Stimulated activated naive B cell treated with anti-CD40 and anti-IgM and Interleukin-4, amounts not matched to agents 10 μg/mL and 1 μg/mL and 100 μg/mL, for 72 hours (primary cell): ENCODE results near the gene BIRC6.

Experiments used
- ATAC-seq, 2 donors: fragments of 150-1000 bp; cut with Tn5 transposase; replicated peaks; 2 replicates each; pipeline ENCODE4 v1.10.0; 2021; ENCODE audit warnings: moderate library complexity in 1 of 2
- DNase-seq: peaks from one replicate; pipeline ENCODE4 v3.0.0; 2021
- H3K27ac Mint-ChIP-seq: one replicate; pipeline ENCODE4 v1.8.0; 2022; ENCODE audit warnings: mild to moderate bottlenecking, mixed read lengths
- H3K27me3 Mint-ChIP-seq, 2 donors: one replicate each; pipeline ENCODE4 v1.8.0; 2022; ENCODE audit warnings: mixed read lengths in 2 of 2
- H3K36me3 Mint-ChIP-seq, 2 donors: one replicate each; pipeline ENCODE4 v1.8.0; 2022; ENCODE audit warnings: mixed read lengths in 2 of 2, mild to moderate bottlenecking in 1 of 2
- H3K4me1 Mint-ChIP-seq, 2 donors: one replicate each; pipeline ENCODE4 v1.8.0; 2022; ENCODE audit warnings: mixed read lengths in 2 of 2, mild to moderate bottlenecking in 1 of 2
- H3K4me3 Mint-ChIP-seq, 2 donors: one replicate each; pipeline ENCODE4 v1.8.0; 2022; ENCODE audit warnings: mild to moderate bottlenecking in 2 of 2, mixed read lengths in 2 of 2, moderate library complexity in 1 of 2
- H3K9me3 Mint-ChIP-seq, 2 donors: one replicate each; pipeline ENCODE4 v1.8.0; 2022; ENCODE audit warnings: mixed read lengths in 2 of 2, mild to moderate bottlenecking in 1 of 2

The BIRC6 gene

DNA sequence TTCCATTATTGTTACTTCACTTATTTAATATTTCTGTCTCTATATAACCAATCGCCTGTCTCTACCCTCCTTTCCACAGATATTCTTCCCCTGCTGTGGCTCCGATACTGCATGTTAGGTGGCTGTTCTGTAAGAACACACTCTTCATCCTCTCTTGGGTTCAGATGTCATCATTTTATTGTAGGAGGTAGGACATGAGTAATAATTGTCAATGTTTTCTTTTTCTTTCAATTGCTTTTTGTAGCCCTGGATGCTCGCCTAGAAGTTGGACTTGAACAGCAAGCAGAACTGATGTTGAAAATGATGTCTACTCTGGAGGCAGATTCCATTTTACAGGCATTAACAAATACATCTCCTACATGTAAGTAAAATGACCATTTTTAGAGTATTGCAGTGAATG is 128.6 kb downstream of the BIRC6 start:
- no peak for ATAC-seq
- peaks cover 28 to 40% of the 10 kb centered on the region in 2 donors for H3K36me3 Mint-ChIP-seq
- peaks cover 0 to 1% of the 10 kb centered on the region in 2 donors for H3K4me1 Mint-ChIP-seq
- no peak overlapping the region for H3K4me3 Mint-ChIP-seq
- H3K27me3 Mint-ChIP-seq, result no peaks in the 10 kb centered on the region
- no peak for DNase-seq
- no peaks in the 10 kb centered on the region for H3K9me3 Mint-ChIP-seq
- H3K27ac Mint-ChIP-seq, result no peak overlapping the region

GRCh38 chr2:32489061-32489460 is 132.2 kb downstream of the BIRC6 start:
- Mint-ChIP-seq H3K4me3 (no peak overlapping the region), H3K27ac (no peak overlapping the region), H3K9me3 (no peaks in the 10 kb centered on the region), H3K36me3 (peaks cover 21 to 30% of the 10 kb centered on the region in 2 donors), H3K4me1 (peaks cover 0 to 1% of the 10 kb centered on the region in 2 donors), H3K27me3 (no peaks in the 10 kb centered on the region)
- DNase-seq (no peak), ATAC-seq (no peak)

DNA sequence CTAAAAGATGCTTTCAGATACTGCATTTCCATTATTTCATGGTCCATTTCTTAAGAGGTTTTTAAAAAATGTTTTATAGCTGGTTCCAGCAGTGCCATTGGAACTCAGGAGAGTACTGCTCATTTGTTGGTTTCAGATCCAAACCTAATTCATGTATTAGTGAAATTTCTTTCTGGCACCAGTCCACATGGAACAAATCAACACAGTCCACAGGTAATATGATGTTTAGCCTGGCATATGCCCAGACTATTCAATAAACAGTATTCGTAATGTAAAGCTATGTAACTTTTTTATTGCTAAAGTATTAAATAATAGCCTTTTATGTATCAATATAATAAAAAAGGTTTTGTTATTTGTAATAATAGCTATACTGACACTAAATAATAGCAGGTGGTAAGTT is 134.5 kb downstream of the BIRC6 start:
- DNase-seq, result no peak
- no peak overlapping the region for H3K4me3 Mint-ChIP-seq
- H3K36me3 Mint-ChIP-seq, result peaks cover 14 to 22% of the 10 kb centered on the region in 2 donors
- no peaks in the 10 kb centered on the region for H3K9me3 Mint-ChIP-seq
- no peaks in the 10 kb centered on the region for H3K4me1 Mint-ChIP-seq
- no peak for ATAC-seq
- H3K27ac Mint-ChIP-seq, result no peak overlapping the region
- no peaks in the 10 kb centered on the region for H3K27me3 Mint-ChIP-seq

DNA sequence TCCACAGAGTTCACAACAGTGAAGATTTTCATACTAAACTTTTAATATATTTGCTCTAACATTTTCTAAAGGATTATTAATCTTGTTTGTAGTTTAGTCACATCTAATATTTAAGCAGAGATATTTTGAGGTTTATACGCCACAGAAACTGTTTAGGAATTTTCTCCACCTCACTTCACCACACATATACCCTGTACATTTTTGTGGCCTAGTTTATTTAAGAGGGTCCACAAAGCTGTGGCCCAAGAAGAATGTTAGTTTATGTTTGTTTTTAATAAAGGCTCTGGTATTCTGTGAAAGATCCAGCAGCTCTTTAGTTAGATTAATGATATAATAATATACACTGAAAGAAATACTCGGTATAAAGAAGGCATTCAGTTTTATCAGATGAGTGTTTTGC is 138.3 kb downstream of the BIRC6 start:
- ATAC-seq (no peak), DNase-seq (no peak)
- Mint-ChIP-seq H3K27me3 (no peaks in the 10 kb centered on the region), H3K4me3 (no peak overlapping the region), H3K36me3 (peaks cover 25 to 41% of the 10 kb centered on the region in 2 donors), H3K27ac (no peak overlapping the region), H3K4me1 (peaks cover 3 to 21% of the 10 kb centered on the region in 2 donors), H3K9me3 (no peaks in the 10 kb centered on the region)

DNA sequence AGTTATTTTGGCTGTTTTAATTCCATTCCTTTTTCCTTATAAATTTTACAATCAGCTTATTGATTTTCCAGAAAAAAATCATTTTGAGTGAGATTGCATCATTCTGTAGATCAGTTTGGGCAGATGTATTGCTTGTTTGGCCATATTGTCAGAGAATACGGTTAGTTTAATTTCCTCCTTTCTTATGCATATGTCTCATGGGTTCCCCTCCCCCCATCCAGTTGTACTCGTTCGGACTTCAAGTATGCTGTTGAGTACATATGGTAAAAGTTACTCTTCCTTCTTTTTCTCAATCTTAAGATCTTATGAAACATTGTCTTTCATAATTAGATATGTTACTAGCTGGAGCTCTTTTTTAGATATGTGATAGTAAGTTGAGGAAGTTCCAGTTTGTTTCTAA is 139.8 kb downstream of the BIRC6 start:
- H3K9me3 Mint-ChIP-seq, result no peaks in the 10 kb centered on the region
- H3K27ac Mint-ChIP-seq, result no peak overlapping the region
- H3K4me1 Mint-ChIP-seq, result peaks cover 3 to 21% of the 10 kb centered on the region in 2 donors
- ATAC-seq, result no peak
- no peak overlapping the region for H3K4me3 Mint-ChIP-seq
- no peaks in the 10 kb centered on the region for H3K27me3 Mint-ChIP-seq
- DNase-seq, result no peak
- peaks cover 25 to 38% of the 10 kb centered on the region in 2 donors for H3K36me3 Mint-ChIP-seq

GRCh38 chr2:32498306-32498705 is 141.5 kb downstream of the BIRC6 start:
- ATAC-seq (peak; percentile 73 to 81), DNase-seq (no peak)
- peaks cover 3 to 21% of the 10 kb centered on the region in 2 donors for H3K4me1 Mint-ChIP-seq
- peak overlapping the region in 1 of 2 donors; percentile 14 for H3K4me3 Mint-ChIP-seq
- peaks cover 25 to 41% of the 10 kb centered on the region in 2 donors for H3K36me3 Mint-ChIP-seq
- peak overlapping the region; percentile 76 for H3K27ac Mint-ChIP-seq
- H3K9me3 Mint-ChIP-seq, result no peaks in the 10 kb centered on the region
- no peaks in the 10 kb centered on the region for H3K27me3 Mint-ChIP-seq

GRCh38 chr2:32502941-32503340 is 146.1 kb downstream of the BIRC6 start:
- DNase-seq (no peak), ATAC-seq (no peak)
- Mint-ChIP-seq H3K4me1 (peaks cover 8 to 25% of the 10 kb centered on the region in 2 donors), H3K36me3 (peaks cover 11 to 27% of the 10 kb centered on the region in 2 donors), H3K4me3 (no peak overlapping the region), H3K9me3 (no peaks in the 10 kb centered on the region), H3K27ac (no peak overlapping the region), H3K27me3 (no peaks in the 10 kb centered on the region)

DNA sequence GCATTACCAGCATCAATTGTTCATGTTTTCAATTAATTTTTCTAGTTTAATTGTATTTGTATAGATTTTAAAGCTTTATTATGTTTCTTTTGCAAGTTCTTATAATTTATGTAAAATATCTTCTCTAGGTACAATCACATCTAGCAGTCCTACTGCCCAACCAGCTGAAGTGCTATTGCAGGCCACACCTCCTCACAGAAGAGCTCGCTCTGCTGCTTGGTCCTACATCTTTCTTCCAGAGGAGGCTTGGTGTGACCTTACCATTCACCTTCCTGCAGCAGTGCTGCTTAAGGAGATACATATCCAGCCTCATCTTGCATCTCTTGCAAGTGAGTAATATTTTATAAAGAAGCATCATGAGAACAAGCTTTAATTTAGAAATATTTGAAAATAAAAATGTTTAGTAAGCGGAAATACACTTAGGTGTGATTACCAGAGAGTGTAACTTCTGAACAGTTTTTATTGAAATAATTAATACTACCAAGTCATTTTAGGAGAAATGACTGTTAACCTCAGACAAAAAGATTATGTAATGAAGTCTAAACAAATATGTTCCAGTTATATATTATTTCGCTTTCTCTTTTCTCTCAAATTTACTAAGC is 148.2 kb downstream of the BIRC6 start:
- Mint-ChIP-seq H3K27ac (no peak overlapping the region), H3K4me3 (no peak overlapping the region), H3K9me3 (no peaks in the 10 kb centered on the region), H3K36me3 (peaks cover 10 to 23% of the 10 kb centered on the region in 2 donors), H3K4me1 (peaks cover 6 to 10% of the 10 kb centered on the region in 2 donors), H3K27me3 (no peaks in the 10 kb centered on the region)
- DNase-seq (no peak), ATAC-seq (no peak)

DNA sequence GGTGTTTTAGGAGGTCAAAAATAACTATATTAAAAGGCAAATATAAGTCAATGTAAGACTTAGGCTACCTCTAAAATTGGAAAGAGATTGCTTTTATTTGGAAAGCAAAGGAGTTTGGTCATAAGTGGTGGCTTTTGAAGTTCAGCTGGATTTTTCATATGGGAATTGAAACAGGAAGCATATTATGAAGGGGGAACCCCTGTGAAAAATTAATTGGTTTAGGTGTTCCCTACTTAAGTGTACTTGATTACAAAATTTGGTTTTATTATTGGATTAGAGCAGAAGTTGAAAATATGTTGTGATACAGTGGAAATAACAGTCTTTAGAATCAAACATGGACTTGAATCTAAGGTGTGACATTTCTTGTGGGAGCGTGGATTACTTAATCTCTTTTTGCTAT is 149.6 kb downstream of the BIRC6 start:
- Mint-ChIP-seq H3K4me1 (peaks cover 6 to 10% of the 10 kb centered on the region in 2 donors), H3K27me3 (no peaks in the 10 kb centered on the region), H3K27ac (no peak overlapping the region), H3K4me3 (no peak overlapping the region), H3K36me3 (peaks cover 18 to 33% of the 10 kb centered on the region in 2 donors), H3K9me3 (no peaks in the 10 kb centered on the region)
- peak in 1 of 2 donors; percentile 46 for ATAC-seq
- DNase-seq, result no peak

- H3K36me3 Mint-ChIP-seq, result peaks cover 33 to 57% of the 10 kb centered on the region in 2 donors
- no peaks in the 10 kb centered on the region for H3K27me3 Mint-ChIP-seq
- H3K9me3 Mint-ChIP-seq, result no peaks in the 10 kb centered on the region
- no peak for DNase-seq
- no peak overlapping the region for H3K27ac Mint-ChIP-seq
- no peak overlapping the region for H3K4me3 Mint-ChIP-seq
- ATAC-seq, result no peak
- no peaks in the 10 kb centered on the region for H3K4me1 Mint-ChIP-seq
Measured at GRCh38 chr2:32514946-32515345, 158.1 kb downstream of the BIRC6 start.

DNA sequence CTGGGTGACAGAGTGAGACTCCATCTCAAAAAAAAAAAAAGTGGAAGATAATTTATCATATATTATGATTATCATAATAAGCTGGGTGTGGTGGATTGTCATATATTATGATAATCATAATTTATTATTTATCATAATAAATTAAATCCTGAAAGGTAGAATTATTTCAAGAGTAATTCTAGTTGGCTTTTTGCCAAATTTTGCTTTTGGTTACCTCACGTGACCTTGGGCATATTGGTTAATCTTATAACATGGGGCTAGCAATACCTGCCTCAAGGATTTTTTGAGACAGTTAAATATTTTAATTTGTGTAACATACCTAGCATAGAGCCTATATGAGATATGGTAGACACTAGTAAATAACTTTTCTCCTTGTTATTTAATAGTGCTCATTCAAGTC is 159.7 kb downstream of the BIRC6 start:
- Mint-ChIP-seq H3K27ac (no peak overlapping the region), H3K4me1 (no peaks in the 10 kb centered on the region), H3K4me3 (no peak overlapping the region), H3K27me3 (no peaks in the 10 kb centered on the region), H3K36me3 (peaks cover 27 to 53% of the 10 kb centered on the region in 2 donors), H3K9me3 (no peaks in the 10 kb centered on the region)
- DNase-seq (no peak), ATAC-seq (no peak)

DNA sequence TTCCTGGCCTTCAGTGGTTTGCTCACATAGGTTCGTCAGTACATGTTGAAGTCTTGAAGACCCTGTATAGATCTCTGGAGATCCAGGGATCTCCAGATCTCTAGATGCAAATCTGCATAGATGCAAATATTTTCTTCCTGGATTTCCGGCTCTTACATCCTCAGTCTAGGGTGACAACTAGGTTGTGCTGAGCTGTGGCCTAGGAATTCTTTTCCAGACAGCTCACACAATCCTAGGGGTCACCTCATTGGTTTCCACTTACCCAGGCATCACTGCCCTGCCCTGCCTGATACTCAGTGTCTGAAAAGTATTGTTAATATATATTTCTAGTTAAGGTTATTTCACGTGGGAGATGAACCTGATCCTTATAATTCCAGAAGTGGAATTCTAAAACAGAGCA is 165.9 kb downstream of the BIRC6 start:
- no peak overlapping the region for H3K4me3 Mint-ChIP-seq
- H3K9me3 Mint-ChIP-seq, result no peaks in the 10 kb centered on the region
- H3K27ac Mint-ChIP-seq, result peak overlapping the region; percentile 22
- peaks cover 29 to 51% of the 10 kb centered on the region in 2 donors for H3K36me3 Mint-ChIP-seq
- H3K4me1 Mint-ChIP-seq, result no peaks in the 10 kb centered on the region
- ATAC-seq (no peak), DNase-seq (no peak)
- no peaks in the 10 kb centered on the region for H3K27me3 Mint-ChIP-seq

DNA sequence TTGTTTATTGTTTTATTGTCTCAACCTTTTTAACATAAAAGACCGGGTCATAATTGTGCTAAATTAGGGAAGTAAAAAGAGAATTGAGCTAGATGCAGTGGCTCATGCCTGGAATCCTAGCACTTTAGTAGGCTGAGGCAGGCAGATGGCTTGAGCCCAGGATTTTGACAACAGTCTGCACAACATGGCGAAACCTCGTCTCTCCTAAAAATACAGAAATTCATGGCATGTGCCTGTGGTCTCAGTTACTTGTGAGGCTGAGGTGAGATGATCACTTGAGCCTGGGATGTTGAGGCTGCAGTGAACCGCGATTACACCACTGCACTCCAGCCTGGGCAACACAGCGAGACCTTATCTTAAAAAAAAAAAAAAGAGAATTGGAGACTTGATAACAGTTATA is 166.9 kb downstream of the BIRC6 start:
- Mint-ChIP-seq H3K9me3 (no peaks in the 10 kb centered on the region), H3K4me3 (no peak overlapping the region), H3K27ac (no peak overlapping the region), H3K4me1 (no peaks in the 10 kb centered on the region), H3K27me3 (no peaks in the 10 kb centered on the region), H3K36me3 (peaks cover 29 to 48% of the 10 kb centered on the region in 2 donors)
- no peak for ATAC-seq
- DNase-seq, result no peak

GRCh38 chr2:32532341-32532740 is 175.5 kb downstream of the BIRC6 start:
- DNase-seq, result no peak
- Mint-ChIP-seq H3K27ac (no peak overlapping the region), H3K9me3 (no peaks in the 10 kb centered on the region), H3K27me3 (no peaks in the 10 kb centered on the region), H3K36me3 (peaks cover 50 to 68% of the 10 kb centered on the region in 2 donors), H3K4me3 (no peak overlapping the region), H3K4me1 (peaks cover 0 to 4% of the 10 kb centered on the region in 2 donors)
- no peak for ATAC-seq

DNA sequence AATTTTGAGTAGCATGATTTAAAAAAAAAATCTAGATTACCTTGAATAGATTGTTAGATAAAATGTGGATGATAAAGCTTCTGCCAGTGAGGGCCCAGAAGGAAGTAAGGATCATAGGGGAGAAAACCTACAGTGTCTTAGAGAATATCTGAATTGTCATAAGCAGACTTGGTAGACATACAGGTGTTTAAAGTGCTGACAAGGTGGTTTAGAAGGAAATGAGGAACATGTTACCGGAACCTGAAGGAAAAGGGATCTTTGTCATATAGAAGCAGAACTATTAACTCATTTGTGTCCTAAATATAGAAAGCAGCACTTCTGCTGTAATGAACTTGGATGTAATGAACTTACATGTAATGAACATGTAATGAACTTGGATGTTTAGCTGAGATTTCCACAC is 176.1 kb downstream of the BIRC6 start:
- DNase-seq (no peak), ATAC-seq (no peak)
- no peak overlapping the region for H3K27ac Mint-ChIP-seq
- H3K4me3 Mint-ChIP-seq, result no peak overlapping the region
- peaks cover 46 to 63% of the 10 kb centered on the region in 2 donors for H3K36me3 Mint-ChIP-seq
- H3K4me1 Mint-ChIP-seq, result peaks cover 0 to 4% of the 10 kb centered on the region in 2 donors
- no peaks in the 10 kb centered on the region for H3K9me3 Mint-ChIP-seq
- no peaks in the 10 kb centered on the region for H3K27me3 Mint-ChIP-seq
